Tibial artery (tissue), 4 donors: ENCODE data around the gene SAPCD2.

Source experiments
- DNase-seq, 2 donors: peaks; one replicate each; pipeline ENCODE4 v3.0.0-alpha.2; 2019
- H3K27ac ChIP-seq, 2 donors: fragments of 200-600 bp; sonication (generic) in 1 of 2; 1 replicate in 1 of 2; 2 replicates in 1 of 2; pipeline ENCODE4 v1.5.1; 2018 to 2019; ENCODE audit warnings: mild to moderate bottlenecking in 1 of 2
- H3K27me3 ChIP-seq, 2 donors: fragments of 200-600 bp; sonication (generic) in 1 of 2; one replicate each; pipeline versions ENCODE4 v1.5.1 to v1.6.0; 2016 to 2019
- H3K36me3 ChIP-seq, 3 donors: fragments of 200-600 bp; sonication (generic) in 2 of 3; one replicate each; pipeline ENCODE4 v1.5.1; 2016 to 2019; ENCODE audit warnings: mild to moderate bottlenecking in 2 of 3
- H3K4me1 ChIP-seq, 4 donors: fragments of 200-600 bp; sonication (generic) in 2 of 4; 1 replicate in 3 of 4; 2 replicates in 1 of 4; pipeline ENCODE4 v1.5.1; 2016 to 2019
- H3K4me3 ChIP-seq, 2 donors: fragments of 200-600 bp; sonication (generic) in 1 of 2; 1 replicate in 1 of 2; 2 replicates in 1 of 2; pipeline ENCODE4 v1.5.1; 2018 to 2019; ENCODE audit warnings: mild to moderate bottlenecking in 2 of 2
- H3K9me3 ChIP-seq, 3 donors: fragments of 200-600 bp; sonication (generic) in 1 of 3; one replicate each; pipeline ENCODE4 v1.5.1; 2016 to 2019
- CTCF ChIP-seq, 2 experiments: fragments of 200-600 bp in 1 of 2; fragments of 450-650 bp in 1 of 2; IDR thresholded peaks; one replicate each; pipeline ENCODE4 v1.5.1; 2017 to 2019; ENCODE audit warnings: antibody characterized with exemption in 2 of 2, mild to moderate bottlenecking in 1 of 2, moderate library complexity in 1 of 2
- intact Hi-C: fragments of 100-400 bp; cut with DNase I; formaldehyde crosslinking; loops from one replicate; pipeline ENCODE4 v1.15.0; 2023; ENCODE audit warnings: low total_unique reads

The SAPCD2 gene

GRCh38 chr9:137112564-137113384, 42.4 kb upstream of the SAPCD2 start:
- Histone ChIP-seq H3K27me3 (peaks cover 0 to 40% of the 10 kb centered on the region in 2 donors), H3K4me1 (peaks cover 0 to 19% (median 13%) of the 10 kb centered on the region in 4 donors), H3K27ac (no peak overlapping the region), H3K4me3 (no peak overlapping the region), H3K9me3 (no peaks in the 10 kb centered on the region), H3K36me3 (peaks cover 13 to 56% (median 41%) of the 10 kb centered on the region in 3 donors)
- intact Hi-C loops = no loop called here
- no peak for DNase-seq
- TF ChIP-seq CTCF (IDR thresholded peaks at IDR 0.05) = no peak

- TF ChIP-seq CTCF (IDR thresholded peaks at IDR 0.05) = no peak
- peaks cover 0 to 35% of the 10 kb centered on the region in 2 donors for H3K27me3 ChIP-seq
- H3K36me3 ChIP-seq = peaks cover 19 to 64% (median 49%) of the 10 kb centered on the region in 3 donors
- intact Hi-C loops = no loop called here
- H3K27ac ChIP-seq = no peak overlapping the region
- H3K9me3 ChIP-seq = no peaks in the 10 kb centered on the region
- no peak for DNase-seq
- H3K4me1 ChIP-seq = peaks cover 0 to 19% (median 13%) of the 10 kb centered on the region in 4 donors
- no peak overlapping the region for H3K4me3 ChIP-seq
Measured at GRCh38 chr9:137111788-137112563, 41.6 kb upstream of the SAPCD2 start.

DNA sequence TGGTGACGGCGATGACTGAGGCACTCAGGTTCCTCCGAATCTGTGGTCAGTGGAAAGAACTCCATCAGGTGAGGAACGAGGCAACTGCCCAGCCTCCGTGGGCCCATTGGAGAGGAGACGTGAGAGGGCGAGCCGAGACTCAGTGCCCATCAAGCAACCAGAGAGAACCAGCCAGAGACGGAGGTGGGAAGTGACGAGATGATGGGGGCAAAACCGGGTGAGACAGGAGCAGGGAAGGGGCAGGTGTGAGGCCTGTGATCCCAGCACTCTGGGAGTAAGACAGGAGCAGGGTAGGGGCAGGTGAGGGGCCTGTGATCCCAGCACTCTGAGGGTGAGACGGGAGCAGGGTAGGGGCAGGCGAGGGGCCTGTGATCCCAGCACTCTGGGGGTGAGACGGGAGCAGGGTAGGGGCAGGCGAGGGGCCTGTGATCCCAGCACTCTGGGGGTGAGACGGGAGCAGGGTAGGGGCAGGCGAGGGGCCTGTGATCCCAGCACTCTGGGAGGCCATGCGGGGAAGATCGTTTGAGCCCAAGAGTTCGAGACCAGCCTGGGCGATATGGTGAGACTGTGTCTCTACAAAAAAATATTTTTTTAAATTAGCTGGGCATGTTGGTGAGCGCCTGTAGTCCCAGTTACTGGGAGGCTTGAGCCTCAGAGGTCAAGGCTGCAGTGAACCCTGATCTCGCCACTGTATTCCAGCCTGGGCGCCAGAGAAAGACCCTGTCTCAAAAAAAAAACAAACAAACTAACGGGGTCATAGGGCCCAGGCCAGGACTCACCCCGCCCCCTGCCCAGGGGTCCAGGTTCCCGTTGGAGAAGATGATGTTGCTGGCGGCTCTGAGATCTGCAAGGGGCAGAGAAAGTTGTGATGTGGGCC, 40.8 kb upstream of the SAPCD2 start:
- Histone ChIP-seq H3K4me1 (peaks cover 0 to 19% (median 13%) of the 10 kb centered on the region in 4 donors), H3K4me3 (no peak overlapping the region), H3K9me3 (no peaks in the 10 kb centered on the region), H3K36me3 (peaks cover 19 to 72% (median 57%) of the 10 kb centered on the region in 3 donors), H3K27ac (no peak overlapping the region), H3K27me3 (peaks cover 0 to 34% of the 10 kb centered on the region in 2 donors)
- no peak for TF ChIP-seq CTCF (IDR thresholded peaks at IDR 0.05)
- intact Hi-C loops = no loop called here
- no peak for DNase-seq

DNA sequence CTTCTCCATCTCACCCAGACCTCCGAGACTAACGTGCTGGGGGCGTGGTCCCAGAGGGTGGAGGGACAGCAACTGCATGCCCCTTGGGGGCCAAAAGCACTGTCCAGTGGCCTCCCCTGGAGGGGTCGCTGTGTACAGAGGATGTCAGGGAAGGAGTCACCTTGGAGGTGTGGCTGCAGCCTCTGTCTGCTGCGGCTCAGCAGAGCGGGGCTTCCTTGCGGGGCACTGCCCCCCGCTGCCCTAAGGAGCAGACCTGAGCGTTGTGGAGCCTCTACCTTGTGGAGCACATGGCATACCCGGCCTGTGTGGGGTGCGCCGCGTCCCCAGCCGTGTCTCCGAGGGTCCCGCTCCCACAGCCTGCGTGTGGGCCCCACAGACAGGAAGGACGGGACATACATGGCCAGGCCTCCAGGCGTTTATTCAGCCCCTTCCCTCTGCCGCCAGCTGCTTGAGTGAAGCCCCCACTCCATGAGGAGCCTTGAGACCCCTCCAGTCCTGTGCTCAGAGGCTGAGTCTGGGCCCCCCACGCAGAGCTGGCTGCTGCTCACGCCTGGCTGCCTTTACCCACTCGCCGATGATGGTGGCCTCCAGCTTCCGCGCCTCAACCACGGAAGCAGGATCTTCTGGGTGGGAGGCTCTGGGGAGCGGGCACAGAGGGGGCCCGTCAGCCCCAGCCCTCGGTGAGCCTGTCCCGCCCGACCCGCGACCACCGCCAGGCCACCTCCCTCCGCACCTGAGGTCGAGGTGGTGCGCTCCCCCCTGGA, 40.0 kb upstream of the SAPCD2 start:
- Histone ChIP-seq H3K36me3 (peaks cover 24 to 81% (median 65%) of the 10 kb centered on the region in 3 donors), H3K27me3 (peaks cover 0 to 26% of the 10 kb centered on the region in 2 donors), H3K9me3 (no peaks in the 10 kb centered on the region), H3K4me1 (peaks cover 0 to 18% (median 13%) of the 10 kb centered on the region in 4 donors), H3K27ac (no peak overlapping the region), H3K4me3 (no peak overlapping the region)
- no peak for TF ChIP-seq CTCF (IDR thresholded peaks at IDR 0.05)
- DNase-seq = no peak
- intact Hi-C loops = no loop called here
